ENCODE data around the gene AIG1.
"Not testable (repeated sequence)": the region's sequence is repeated elsewhere in the genome, so short reads cannot be mapped to it uniquely, and the experiment has no call there.

- TF ChIP-seq, protein P1, sequence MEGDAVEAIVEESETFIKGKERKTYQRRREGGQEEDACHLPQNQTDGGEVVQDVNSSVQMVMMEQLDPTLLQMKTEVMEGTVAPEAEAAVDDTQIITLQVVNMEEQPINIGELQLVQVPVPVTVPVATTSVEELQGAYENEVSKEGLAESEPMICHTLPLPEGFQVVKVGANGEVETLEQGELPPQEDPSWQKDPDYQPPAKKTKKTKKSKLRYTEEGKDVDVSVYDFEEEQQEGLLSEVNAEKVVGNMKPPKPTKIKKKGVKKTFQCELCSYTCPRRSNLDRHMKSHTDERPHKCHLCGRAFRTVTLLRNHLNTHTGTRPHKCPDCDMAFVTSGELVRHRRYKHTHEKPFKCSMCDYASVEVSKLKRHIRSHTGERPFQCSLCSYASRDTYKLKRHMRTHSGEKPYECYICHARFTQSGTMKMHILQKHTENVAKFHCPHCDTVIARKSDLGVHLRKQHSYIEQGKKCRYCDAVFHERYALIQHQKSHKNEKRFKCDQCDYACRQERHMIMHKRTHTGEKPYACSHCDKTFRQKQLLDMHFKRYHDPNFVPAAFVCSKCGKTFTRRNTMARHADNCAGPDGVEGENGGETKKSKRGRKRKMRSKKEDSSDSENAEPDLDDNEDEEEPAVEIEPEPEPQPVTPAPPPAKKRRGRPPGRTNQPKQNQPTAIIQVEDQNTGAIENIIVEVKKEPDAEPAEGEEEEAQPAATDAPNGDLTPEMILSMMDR (conservative IDR thresholded peaks at IDR 0.05; ENCODE audit: low read depth, low read length): not testable (repeated sequence)
- TF ChIP-seq EZH2 (IDR thresholded peaks at IDR 0.05; ENCODE audit: borderline replicate concordance, low read depth, low read length, poor library complexity, severe bottlenecking): not testable (repeated sequence)
These were observed 247.1 kb downstream of the AIG1 start for GRCh38 chr6:143307760-143308159.

Data from A673 (cell line).